Measurements from ENCODE around the gene VPS18. TPM values are rescaled to one million over a fixed set of nuclear protein-coding genes. Genes with fewer than 3 reads are reported as not detected.

VPS18 gene
- total and polyA plus RNA-seq, 2 donors (not counting 1 experiment from before 2014, with no cell fraction given): 15.5 to 36.7 TPM

DNA sequence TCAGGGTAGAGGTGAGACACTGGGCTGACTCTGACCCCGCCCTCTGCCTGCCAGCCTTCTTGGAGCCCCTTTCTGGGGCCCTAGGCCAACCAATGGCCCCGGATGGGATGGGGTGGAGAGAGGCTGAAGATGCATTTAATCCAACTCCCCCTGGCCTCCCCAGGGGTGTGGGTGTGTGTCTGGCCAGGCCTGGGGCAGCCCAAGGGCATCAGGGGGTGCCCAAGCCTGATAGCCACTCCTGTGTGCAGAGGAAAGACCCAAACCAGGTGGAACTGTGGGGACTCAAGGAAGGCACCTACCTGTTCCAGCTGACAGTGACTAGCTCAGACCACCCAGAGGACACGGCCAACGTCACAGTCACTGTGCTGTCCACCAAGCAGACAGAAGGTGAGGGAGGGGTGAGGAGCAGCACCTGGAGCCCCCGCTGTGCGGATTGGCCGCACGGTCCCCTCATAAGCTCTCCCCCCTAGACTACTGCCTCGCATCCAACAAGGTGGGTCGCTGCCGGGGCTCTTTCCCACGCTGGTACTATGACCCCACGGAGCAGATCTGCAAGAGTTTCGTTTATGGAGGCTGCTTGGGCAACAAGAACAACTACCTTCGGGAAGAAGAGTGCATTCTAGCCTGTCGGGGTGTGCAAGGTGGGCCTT, 40.9 kb upstream of the VPS18 start:
- DNase-seq (ENCODE audit: low read depth in 2 of 2): no peak
- Histone ChIP-seq H3K79me2 (ENCODE audit: control insufficient read depth, insufficient read depth, low read length) (no peaks in the 10 kb centered on the region), H3K27me3 (ENCODE audit: control insufficient read depth, insufficient read depth, low read length) (no peaks in the 10 kb centered on the region), H4K20me1 (ENCODE audit: control insufficient read depth, extremely low read depth, insufficient read depth, low read length) (no peaks in the 10 kb centered on the region), H3K27ac (ENCODE audit: insufficient read depth, low read length) (no peak overlapping the region), H3K36me3 (ENCODE audit: control insufficient read depth, insufficient read depth, low read length) (no peaks in the 10 kb centered on the region), H2AFZ (ENCODE audit: low read length) (no peak overlapping the region), H3K4me1 (ENCODE audit: control insufficient read depth, extremely low read depth, insufficient read depth, low read length) (no peaks in the 10 kb centered on the region), H3K4me3 (replicated peaks in 1 of 4; ENCODE audit: control extremely low read depth in 1 of 4, insufficient read depth in 1 of 4, low read depth in 3 of 4, low read length in 4 of 4) (no peak overlapping the region), H3K9me3 (ENCODE audit: control insufficient read depth, insufficient read depth, low read depth, low read length) (no peaks in the 10 kb centered on the region), H3K4me2 (ENCODE audit: extremely low read depth, insufficient read depth, low read length) (no peak overlapping the region), H3K9ac (ENCODE audit: insufficient read depth, low read length) (no peak overlapping the region)
- TF ChIP-seq EZH2 (IDR thresholded peaks at IDR 0.05; ENCODE audit: low read length, missing control alignments): no peak
- TF ChIP-seq, protein P1, sequence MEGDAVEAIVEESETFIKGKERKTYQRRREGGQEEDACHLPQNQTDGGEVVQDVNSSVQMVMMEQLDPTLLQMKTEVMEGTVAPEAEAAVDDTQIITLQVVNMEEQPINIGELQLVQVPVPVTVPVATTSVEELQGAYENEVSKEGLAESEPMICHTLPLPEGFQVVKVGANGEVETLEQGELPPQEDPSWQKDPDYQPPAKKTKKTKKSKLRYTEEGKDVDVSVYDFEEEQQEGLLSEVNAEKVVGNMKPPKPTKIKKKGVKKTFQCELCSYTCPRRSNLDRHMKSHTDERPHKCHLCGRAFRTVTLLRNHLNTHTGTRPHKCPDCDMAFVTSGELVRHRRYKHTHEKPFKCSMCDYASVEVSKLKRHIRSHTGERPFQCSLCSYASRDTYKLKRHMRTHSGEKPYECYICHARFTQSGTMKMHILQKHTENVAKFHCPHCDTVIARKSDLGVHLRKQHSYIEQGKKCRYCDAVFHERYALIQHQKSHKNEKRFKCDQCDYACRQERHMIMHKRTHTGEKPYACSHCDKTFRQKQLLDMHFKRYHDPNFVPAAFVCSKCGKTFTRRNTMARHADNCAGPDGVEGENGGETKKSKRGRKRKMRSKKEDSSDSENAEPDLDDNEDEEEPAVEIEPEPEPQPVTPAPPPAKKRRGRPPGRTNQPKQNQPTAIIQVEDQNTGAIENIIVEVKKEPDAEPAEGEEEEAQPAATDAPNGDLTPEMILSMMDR (conservative IDR thresholded peaks at IDR 0.05 in 1 of 2, IDR thresholded peaks at IDR 0.05 in 1 of 2; ENCODE audit: low read depth in 1 of 2, low read length in 2 of 2): no peak

DNA sequence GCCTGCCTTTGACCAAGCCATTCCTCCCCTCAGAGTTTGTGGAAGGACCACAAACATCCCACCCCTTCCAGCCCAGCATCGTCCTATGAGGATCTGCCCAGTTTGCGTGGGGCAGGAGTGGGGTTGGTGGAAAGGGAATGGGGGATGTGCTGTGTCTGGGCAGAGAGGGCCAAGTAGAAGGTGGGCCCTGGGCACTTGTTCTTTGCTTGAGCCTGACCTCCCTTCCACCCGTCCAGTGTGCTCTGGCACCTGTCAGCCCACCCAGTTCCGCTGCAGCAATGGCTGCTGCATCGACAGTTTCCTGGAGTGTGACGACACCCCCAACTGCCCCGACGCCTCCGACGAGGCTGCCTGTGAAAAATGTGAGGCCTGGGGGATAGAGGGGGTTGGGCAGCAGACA, 40.1 kb upstream of the VPS18 start:
- Histone ChIP-seq H3K4me3 (replicated peaks in 1 of 4; ENCODE audit: control extremely low read depth in 1 of 4, insufficient read depth in 1 of 4, low read depth in 3 of 4, low read length in 4 of 4) (no peak overlapping the region), H3K9ac (ENCODE audit: insufficient read depth, low read length) (no peak overlapping the region), H3K27ac (ENCODE audit: insufficient read depth, low read length) (no peak overlapping the region), H3K4me2 (ENCODE audit: extremely low read depth, insufficient read depth, low read length) (no peak overlapping the region), H2AFZ (ENCODE audit: low read length) (no peak overlapping the region), H3K36me3 (ENCODE audit: control insufficient read depth, insufficient read depth, low read length) (no peaks in the 10 kb centered on the region), H3K9me3 (ENCODE audit: control insufficient read depth, insufficient read depth, low read depth, low read length) (no peaks in the 10 kb centered on the region), H3K27me3 (ENCODE audit: control insufficient read depth, insufficient read depth, low read length) (no peaks in the 10 kb centered on the region), H4K20me1 (ENCODE audit: control insufficient read depth, extremely low read depth, insufficient read depth, low read length) (no peaks in the 10 kb centered on the region), H3K79me2 (ENCODE audit: control insufficient read depth, insufficient read depth, low read length) (no peaks in the 10 kb centered on the region), H3K4me1 (ENCODE audit: control insufficient read depth, extremely low read depth, insufficient read depth, low read length) (no peaks in the 10 kb centered on the region)
- DNase-seq (ENCODE audit: low read depth in 2 of 2): no peak
- no peak for TF ChIP-seq EZH2 (IDR thresholded peaks at IDR 0.05; ENCODE audit: low read length, missing control alignments)
- TF ChIP-seq, protein P1 (conservative IDR thresholded peaks at IDR 0.05 in 1 of 2, IDR thresholded peaks at IDR 0.05 in 1 of 2; ENCODE audit: low read depth in 1 of 2, low read length in 2 of 2): no peak

GRCh38 chr15:40855706-40856234, 38.5 kb upstream of the VPS18 start:
- no peak overlapping the region for H2AFZ ChIP-seq (ENCODE audit: low read length)

More at GRCh38 chr15:40855706-40856234, 38.5 kb upstream of the VPS18 start:
- H3K4me1 ChIP-seq (ENCODE audit: control insufficient read depth, extremely low read depth, insufficient read depth, low read length): no peaks in the 10 kb centered on the region
- TF ChIP-seq EZH2 (IDR thresholded peaks at IDR 0.05; ENCODE audit: low read length, missing control alignments): no peak
- TF ChIP-seq, protein P1 (conservative IDR thresholded peaks at IDR 0.05 in 1 of 2, IDR thresholded peaks at IDR 0.05 in 1 of 2; ENCODE audit: low read depth in 1 of 2, low read length in 2 of 2): no peak
- H3K4me2 ChIP-seq (ENCODE audit: extremely low read depth, insufficient read depth, low read length): no peak overlapping the region
- H4K20me1 ChIP-seq (ENCODE audit: control insufficient read depth, extremely low read depth, insufficient read depth, low read length): no peaks in the 10 kb centered on the region
- no peaks in the 10 kb centered on the region for H3K9me3 ChIP-seq (ENCODE audit: control insufficient read depth, insufficient read depth, low read depth, low read length)
- H3K36me3 ChIP-seq (ENCODE audit: control insufficient read depth, insufficient read depth, low read length): no peaks in the 10 kb centered on the region
- H3K4me3 ChIP-seq (replicated peaks in 1 of 4; ENCODE audit: control extremely low read depth in 1 of 4, insufficient read depth in 1 of 4, low read depth in 3 of 4, low read length in 4 of 4): no peak overlapping the region
- H3K27ac ChIP-seq (ENCODE audit: insufficient read depth, low read length): no peak overlapping the region
- DNase-seq (ENCODE audit: low read depth in 2 of 2): no peak
- no peak overlapping the region for H3K9ac ChIP-seq (ENCODE audit: insufficient read depth, low read length)
- no peaks in the 10 kb centered on the region for H3K27me3 ChIP-seq (ENCODE audit: control insufficient read depth, insufficient read depth, low read length)
- no peaks in the 10 kb centered on the region for H3K79me2 ChIP-seq (ENCODE audit: control insufficient read depth, insufficient read depth, low read length)
